Endothelial cell of umbilical vein (primary cell): Measurements from ENCODE around the gene HMGCS2.

Experiments used
- EZH2 ChIP-seq: IDR thresholded peaks from 2 replicates; pipeline ENCODE4 v1.6.1; 2012; ENCODE audit warnings: borderline replicate concordance, low read depth, mild to moderate bottlenecking, moderate library complexity, low read length, inconsistent platforms; ENCODE audit not compliant: severe bottlenecking
- TF ChIP-seq, protein P1 (sequence below), 2 donors: IDR thresholded peaks; 1 replicate in 1 of 2; 2 replicates in 1 of 2; pipeline ENCODE4 v1.5.1; 2011; ENCODE audit warnings: low read length in 2 of 2, mild to moderate bottlenecking in 2 of 2, moderate library complexity in 2 of 2, control low read depth in 1 of 2, inconsistent platforms in 1 of 2, low read depth in 1 of 2; ENCODE audit not compliant: insufficient read depth in 1 of 2; ENCODE audit errors: extremely low read depth in 1 of 2

DNA sequence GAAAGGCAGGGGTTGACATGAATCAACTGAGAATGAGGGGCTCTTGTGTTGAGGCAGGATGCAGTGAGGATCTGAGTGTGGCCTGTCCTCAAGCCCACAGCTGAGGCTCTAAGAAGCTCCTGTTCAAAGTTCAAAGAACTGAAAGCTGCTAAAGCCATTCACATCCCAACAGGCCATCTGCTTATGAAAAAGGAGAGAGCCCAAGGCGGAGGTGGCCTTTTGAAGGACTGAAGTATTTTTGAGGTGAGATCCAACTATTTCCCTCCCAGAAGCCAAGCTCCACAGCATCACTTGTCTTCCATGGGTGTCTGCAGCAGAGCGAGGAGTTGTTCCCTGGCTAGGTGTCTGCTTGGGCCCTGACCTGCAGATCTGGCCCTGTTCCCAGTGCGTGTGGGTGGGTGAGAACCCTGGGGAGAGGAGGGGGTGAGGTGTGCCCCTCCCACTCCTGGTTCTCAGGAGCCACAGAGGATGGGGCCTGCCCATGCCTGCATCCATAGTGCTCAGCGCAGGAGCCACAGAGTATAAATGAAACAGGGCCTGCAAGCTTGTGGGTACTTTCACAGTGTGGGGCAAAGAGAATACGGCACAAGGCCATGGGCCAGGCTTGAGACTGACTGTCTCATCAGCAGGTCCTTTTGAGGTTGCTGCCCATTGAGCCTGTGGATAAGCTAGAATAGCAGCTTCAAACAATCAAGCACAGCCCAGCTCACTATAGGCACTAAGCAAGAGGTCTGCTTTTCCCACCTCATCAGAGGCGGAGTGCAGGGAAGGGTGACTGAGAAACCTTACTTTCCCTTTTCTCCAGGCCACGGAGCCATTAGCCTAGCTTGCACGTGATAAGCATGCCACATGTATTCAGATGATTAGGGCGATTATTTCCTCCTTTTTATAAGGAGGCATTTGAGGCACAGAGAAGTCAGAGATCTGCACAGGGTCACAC is 26.8 kb upstream of the HMGCS2 start:
- TF ChIP-seq, protein P1, sequence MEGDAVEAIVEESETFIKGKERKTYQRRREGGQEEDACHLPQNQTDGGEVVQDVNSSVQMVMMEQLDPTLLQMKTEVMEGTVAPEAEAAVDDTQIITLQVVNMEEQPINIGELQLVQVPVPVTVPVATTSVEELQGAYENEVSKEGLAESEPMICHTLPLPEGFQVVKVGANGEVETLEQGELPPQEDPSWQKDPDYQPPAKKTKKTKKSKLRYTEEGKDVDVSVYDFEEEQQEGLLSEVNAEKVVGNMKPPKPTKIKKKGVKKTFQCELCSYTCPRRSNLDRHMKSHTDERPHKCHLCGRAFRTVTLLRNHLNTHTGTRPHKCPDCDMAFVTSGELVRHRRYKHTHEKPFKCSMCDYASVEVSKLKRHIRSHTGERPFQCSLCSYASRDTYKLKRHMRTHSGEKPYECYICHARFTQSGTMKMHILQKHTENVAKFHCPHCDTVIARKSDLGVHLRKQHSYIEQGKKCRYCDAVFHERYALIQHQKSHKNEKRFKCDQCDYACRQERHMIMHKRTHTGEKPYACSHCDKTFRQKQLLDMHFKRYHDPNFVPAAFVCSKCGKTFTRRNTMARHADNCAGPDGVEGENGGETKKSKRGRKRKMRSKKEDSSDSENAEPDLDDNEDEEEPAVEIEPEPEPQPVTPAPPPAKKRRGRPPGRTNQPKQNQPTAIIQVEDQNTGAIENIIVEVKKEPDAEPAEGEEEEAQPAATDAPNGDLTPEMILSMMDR (IDR thresholded peaks at IDR 0.05; ENCODE audit: extremely low read depth in 1 of 2, insufficient read depth in 1 of 2, low read depth in 1 of 2, low read length in 2 of 2), result no peak
- TF ChIP-seq EZH2, result no peak
